GM12864 (cell line): ENCODE measurements around the gene ELOVL1.
"Not testable (repeated sequence)": the region's sequence is repeated elsewhere in the genome, so short reads cannot be mapped to it uniquely, and the experiment has no call there.

Source experiments
- DNase-seq: peaks from one replicate; pipeline ENCODE4 v3.0.0-alpha.2; 2011; ENCODE audit warnings: low read depth
- H3K4me3 ChIP-seq: 2 replicates; pipeline ENCODE4 v1.5.1; 2011; ENCODE audit warnings: mild to moderate bottlenecking, low read depth, low read length, control low read depth
- TF ChIP-seq, protein P1 (sequence below): IDR thresholded peaks from 2 replicates; pipeline ENCODE4 v1.5.1; 2011; ENCODE audit warnings: low read depth, mild to moderate bottlenecking, moderate library complexity, low read length, control low read depth, inconsistent platforms; ENCODE audit errors: missing control alignments

The ELOVL1 gene

DNA sequence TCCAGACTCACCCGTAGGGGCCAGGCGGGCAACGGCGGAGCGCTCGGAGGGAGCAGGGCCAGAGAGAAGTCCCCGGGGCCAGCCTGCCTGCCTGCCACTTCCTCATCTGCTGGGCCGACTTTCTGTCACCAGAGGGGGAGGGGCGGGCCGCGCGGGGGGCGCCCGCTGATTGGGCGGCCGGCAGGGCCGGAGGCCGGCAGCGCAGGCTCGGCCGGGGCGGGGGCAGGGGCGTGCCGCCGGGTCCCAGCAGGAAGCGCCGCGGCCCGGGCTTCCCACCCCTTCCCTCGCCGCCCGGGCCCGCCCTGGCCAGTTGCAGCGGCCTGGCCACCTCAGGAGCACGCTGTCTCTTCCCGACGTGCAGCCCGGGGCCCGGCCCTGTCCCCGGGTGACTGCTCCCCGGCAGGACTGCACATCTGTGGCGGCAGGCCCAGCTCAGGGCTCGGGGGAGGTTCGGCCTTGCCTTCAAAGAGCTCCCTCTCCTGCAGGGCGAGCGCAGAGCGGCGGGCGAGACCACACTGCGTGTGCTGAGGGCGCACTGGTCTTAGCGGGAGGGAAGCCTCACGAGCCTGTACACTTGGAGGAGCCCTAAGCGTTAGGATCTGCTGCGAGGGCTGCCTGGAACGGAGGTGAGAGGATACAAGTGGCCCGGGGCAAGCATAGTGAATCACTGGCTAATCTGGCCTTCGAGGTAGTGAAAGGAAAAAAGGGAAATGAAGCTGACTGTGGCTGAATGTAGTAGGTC is at the start of gene ELOVL1:
TSS of gene ELOVL1 (minus strand) at position 108 of the 742 bp plus-strand sequence. CDS start 2,402 bp downstream, outside the sequence.
- TF ChIP-seq, protein P1, sequence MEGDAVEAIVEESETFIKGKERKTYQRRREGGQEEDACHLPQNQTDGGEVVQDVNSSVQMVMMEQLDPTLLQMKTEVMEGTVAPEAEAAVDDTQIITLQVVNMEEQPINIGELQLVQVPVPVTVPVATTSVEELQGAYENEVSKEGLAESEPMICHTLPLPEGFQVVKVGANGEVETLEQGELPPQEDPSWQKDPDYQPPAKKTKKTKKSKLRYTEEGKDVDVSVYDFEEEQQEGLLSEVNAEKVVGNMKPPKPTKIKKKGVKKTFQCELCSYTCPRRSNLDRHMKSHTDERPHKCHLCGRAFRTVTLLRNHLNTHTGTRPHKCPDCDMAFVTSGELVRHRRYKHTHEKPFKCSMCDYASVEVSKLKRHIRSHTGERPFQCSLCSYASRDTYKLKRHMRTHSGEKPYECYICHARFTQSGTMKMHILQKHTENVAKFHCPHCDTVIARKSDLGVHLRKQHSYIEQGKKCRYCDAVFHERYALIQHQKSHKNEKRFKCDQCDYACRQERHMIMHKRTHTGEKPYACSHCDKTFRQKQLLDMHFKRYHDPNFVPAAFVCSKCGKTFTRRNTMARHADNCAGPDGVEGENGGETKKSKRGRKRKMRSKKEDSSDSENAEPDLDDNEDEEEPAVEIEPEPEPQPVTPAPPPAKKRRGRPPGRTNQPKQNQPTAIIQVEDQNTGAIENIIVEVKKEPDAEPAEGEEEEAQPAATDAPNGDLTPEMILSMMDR = peak; percentile 24
- DNase-seq = peak; percentile 52
- peak within 1 kb of the TSS; percentile 66 for H3K4me3 ChIP-seq

- DNase-seq = no peak
- TF ChIP-seq, protein P1 = no peak
- H3K4me3 ChIP-seq = no peak overlapping the region
Observed at GRCh38 chr1:43415901-43416300, 48.1 kb upstream of the ELOVL1 start.

- TF ChIP-seq, protein P1 = peak; percentile 50
- H3K4me3 ChIP-seq = no peak overlapping the region
- DNase-seq = no peak
Observed at GRCh38 chr1:43414634-43415223, 46.9 kb upstream of the ELOVL1 start.

DNA sequence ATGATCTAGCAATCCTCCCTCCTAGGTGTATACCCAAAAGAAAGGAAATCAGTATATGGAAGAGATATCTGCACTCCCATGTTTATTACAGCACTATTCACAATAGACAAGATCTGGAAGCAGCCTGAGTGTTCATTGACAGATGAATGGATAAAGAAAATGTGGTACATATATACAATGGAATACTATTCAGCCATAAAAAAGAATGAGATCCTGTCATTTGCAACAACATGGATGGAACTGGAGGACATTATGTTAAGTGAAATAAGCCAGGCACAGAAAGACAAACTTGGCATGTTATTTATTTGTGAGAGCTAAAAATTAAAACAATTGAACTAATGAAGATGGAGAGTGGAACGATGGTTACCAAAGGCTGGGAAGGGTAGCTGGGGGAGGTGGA is 45.6 kb upstream of the ELOVL1 start:
- not testable (repeated sequence) for DNase-seq

GRCh38 chr1:43410571-43410970 is 42.8 kb upstream of the ELOVL1 start:
- no peak for DNase-seq
- TF ChIP-seq, protein P1 = no peak
- H3K4me3 ChIP-seq = no peak overlapping the region

More for the DNA sequence above, 45.6 kb upstream of the ELOVL1 start:
- not testable (repeated sequence) for H3K4me3 ChIP-seq

GRCh38 chr1:43405876-43406234 is 38.0 kb upstream of the ELOVL1 start:
- TF ChIP-seq, protein P1 = no peak
- no peak for DNase-seq
- H3K4me3 ChIP-seq = no peak overlapping the region

DNA sequence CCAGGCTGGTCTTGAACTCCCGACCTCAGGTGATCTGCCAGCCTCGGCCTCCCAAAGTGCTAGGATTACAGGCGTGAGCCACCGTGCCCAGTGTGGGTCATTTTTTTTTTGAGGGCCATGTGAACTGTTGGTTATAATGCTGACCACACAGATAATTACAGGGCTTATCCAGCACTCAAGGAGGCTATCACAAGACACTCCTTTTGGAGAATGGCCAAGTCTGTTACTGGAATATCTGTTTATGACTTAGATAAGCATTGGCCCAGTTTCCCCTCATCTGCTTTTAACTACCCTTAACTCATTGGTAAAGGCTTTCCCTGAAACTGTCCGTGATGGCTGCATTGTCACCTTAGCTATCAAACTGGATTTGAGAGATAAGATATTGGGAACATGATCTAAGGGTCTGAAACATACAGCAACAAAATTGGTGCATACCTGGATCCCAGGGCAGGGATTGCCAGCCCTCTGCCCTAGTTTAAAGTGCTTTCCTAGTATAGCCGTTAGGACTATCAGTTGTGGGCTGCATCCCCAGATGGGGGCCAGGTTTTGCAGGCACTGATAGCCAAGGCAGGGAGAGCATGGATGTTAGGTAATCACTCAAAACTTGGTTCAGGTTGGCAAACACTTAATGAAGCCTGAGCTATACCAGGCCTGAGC is 37.5 kb upstream of the ELOVL1 start:
- TF ChIP-seq, protein P1 = no peak
- H3K4me3 ChIP-seq = no peak overlapping the region
- no peak for DNase-seq
